ENCODE measurements around the gene CAND2.

The CAND2 gene

GRCh38 chr3:12865271-12865670, 68.8 kb downstream of the CAND2 start:
- CTCF ChIA-PET, result interaction anchor here (1.1 to 7.7 kb wide), 3 partner anchors 21 to 119 kb away, joined by 3 to 78 read pairs (median 3); no protein-coding TSS in a partner anchor
- POLR2A ChIA-PET, result no interaction called here

GRCh38 chr3:12866836-12867235, 70.4 kb downstream of the CAND2 start:
- POLR2A ChIA-PET, result no interaction called here
- TF ChIP-seq, protein P1, sequence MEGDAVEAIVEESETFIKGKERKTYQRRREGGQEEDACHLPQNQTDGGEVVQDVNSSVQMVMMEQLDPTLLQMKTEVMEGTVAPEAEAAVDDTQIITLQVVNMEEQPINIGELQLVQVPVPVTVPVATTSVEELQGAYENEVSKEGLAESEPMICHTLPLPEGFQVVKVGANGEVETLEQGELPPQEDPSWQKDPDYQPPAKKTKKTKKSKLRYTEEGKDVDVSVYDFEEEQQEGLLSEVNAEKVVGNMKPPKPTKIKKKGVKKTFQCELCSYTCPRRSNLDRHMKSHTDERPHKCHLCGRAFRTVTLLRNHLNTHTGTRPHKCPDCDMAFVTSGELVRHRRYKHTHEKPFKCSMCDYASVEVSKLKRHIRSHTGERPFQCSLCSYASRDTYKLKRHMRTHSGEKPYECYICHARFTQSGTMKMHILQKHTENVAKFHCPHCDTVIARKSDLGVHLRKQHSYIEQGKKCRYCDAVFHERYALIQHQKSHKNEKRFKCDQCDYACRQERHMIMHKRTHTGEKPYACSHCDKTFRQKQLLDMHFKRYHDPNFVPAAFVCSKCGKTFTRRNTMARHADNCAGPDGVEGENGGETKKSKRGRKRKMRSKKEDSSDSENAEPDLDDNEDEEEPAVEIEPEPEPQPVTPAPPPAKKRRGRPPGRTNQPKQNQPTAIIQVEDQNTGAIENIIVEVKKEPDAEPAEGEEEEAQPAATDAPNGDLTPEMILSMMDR (IDR thresholded peaks at IDR 0.05; ENCODE audit: insufficient read depth, low read length, missing control alignments), result no peak
- CTCF ChIA-PET, result interaction anchor here (1.2 to 7.7 kb wide), 7 partner anchors 10 to 122 kb away, joined by 5 to 78 read pairs (median 11); partner anchors contain the start of gene RPL32
- no peak overlapping the region for H3K4me3 ChIP-seq (ENCODE audit: low read depth, low read length)
- no peak for DNase-seq (ENCODE audit: low read depth, low spot score)

More at GRCh38 chr3:12865271-12865670, 68.8 kb downstream of the CAND2 start:
- no peak overlapping the region for H3K4me3 ChIP-seq (ENCODE audit: low read depth, low read length)
- DNase-seq (ENCODE audit: low read depth, low spot score), result no peak
- TF ChIP-seq, protein P1 (IDR thresholded peaks at IDR 0.05; ENCODE audit: insufficient read depth, low read length, missing control alignments), result no peak

DNA sequence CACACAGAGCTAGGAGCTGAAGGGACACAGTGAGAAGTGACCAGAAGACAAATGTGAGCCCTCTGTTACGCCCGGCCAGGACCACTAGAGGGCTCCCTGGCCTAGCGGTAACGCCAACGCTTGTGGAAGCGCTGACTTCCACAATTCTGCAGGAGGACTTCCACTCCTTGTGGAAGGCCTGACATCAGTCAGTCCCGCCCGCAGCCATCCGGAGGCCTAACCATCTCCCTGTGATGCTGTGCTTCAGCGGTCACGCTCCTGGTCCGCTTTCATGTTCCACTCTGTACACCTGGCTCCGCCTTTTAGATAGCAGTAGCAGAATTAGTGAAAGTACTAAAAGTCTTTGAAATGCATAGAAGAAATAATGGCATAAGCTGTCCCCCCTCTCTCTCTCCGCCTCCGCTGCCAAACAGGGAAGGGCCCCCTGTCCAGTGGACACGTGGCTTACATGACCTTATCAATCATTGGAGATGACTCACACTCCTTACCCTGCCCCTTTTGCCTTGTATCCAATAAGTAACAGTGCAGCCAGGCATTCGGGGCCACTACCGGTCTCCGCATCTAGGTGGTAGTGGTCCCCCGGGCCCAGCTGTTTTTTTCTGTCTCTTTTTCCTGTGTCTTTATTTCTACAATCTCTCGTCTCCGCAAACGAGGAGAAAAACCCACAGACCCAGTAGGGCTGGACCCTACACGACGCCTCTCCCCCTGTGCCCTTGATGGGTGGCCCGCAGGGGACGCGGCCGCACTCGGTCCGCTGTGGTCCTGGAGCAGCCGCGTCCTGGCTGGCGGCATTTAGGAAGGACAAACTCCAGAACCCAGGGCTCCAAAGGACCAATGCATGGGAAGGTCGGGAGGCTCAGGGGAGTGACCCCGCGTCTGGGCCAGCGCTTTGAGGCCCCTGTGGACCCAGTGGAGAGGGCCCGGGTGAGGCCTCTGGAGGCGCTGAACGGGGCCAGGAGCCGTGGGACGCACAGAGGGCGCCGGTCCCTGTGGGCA, 71.9 kb downstream of the CAND2 start:
- DNase-seq (ENCODE audit: low read depth, low spot score), result no peak
- CTCF ChIA-PET, result interaction anchor here (0.7 to 7.7 kb wide), 24 partner anchors 9 to 360 kb away, joined by 3 to 78 read pairs (median 6); no protein-coding TSS in a partner anchor
- no peak overlapping the region for H3K4me3 ChIP-seq (ENCODE audit: low read depth, low read length)
- TF ChIP-seq, protein P1 (IDR thresholded peaks at IDR 0.05; ENCODE audit: insufficient read depth, low read length, missing control alignments), result peak; percentile 94
- POLR2A ChIA-PET, result no interaction called here

GRCh38 chr3:12869035-12869621, 72.6 kb downstream of the CAND2 start:
- TF ChIP-seq, protein P1 (IDR thresholded peaks at IDR 0.05; ENCODE audit: insufficient read depth, low read length, missing control alignments), result no peak
- no peak for DNase-seq (ENCODE audit: low read depth, low spot score)
- POLR2A ChIA-PET, result no interaction called here
- CTCF ChIA-PET, result interaction anchor here (1.0 to 7.7 kb wide), 8 partner anchors 11 to 361 kb away, joined by 3 to 78 read pairs (median 9); no protein-coding TSS in a partner anchor
- no peak overlapping the region for H3K4me3 ChIP-seq (ENCODE audit: low read depth, low read length)

DNA sequence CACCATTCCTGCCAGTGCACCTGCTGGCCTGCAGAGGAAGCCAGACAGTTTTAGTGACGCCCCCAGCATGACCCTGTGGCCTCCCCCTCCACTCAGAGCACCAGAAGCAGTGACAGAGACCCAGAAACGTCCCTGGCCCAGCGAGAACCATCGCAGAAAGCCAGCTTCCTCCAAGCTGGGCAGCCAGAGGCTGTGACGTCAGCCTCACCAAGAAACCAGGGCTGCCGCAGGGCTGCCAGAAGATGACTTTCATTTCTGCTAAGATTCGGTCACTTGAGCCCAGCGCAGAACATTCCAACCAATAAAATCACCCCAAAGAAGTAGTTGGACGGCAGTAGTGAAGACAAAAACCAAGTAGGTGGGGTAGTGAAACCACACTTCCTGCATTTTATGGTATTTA, 74.5 kb downstream of the CAND2 start:
- CTCF ChIA-PET, result interaction anchor here (1.2 to 7.7 kb wide), 5 partner anchors 9 to 113 kb away, joined by 6 to 78 read pairs (median 9); partner anchors contain the start of gene RPL32
- POLR2A ChIA-PET, result no interaction called here
- H3K4me3 ChIP-seq (ENCODE audit: low read depth, low read length), result no peak overlapping the region
- TF ChIP-seq, protein P1 (IDR thresholded peaks at IDR 0.05; ENCODE audit: insufficient read depth, low read length, missing control alignments), result no peak
- DNase-seq (ENCODE audit: low read depth, low spot score), result no peak
